Measurements from ENCODE around the gene PRTN3.
"Not testable (repeated sequence)": the region's sequence is repeated elsewhere in the genome, so short reads cannot be mapped to it uniquely, and the experiment has no call there.

PRTN3 gene

GRCh38 chr19:866769-867300 is 26.0 kb downstream of the PRTN3 start:
- no peak for DNase-seq (ENCODE audit: low read depth in 2 of 2)

DNA sequence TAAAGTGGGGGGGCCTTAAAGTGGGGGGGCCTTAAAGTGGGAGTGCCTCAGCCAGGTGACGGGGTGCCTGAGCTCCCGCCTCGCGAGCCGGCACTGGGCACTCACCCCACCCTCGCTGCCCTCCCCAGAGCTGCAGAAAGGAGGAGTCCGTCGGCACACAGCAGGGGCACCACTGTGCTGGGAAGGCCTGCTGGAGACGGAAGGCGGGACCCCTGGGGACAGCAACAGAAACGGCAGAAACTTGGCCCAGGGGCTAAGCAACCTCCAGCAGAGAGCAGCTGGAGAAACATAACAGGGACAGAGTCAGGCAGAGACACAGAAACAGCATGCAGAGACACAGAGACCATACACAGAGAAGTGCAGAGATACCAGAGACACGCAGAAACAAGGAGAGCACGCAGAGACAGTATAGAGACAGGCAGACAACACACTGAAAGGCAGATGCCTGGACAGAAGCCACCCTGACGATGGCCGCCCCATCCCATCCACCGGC is 26.5 kb downstream of the PRTN3 start:
- DNase-seq (ENCODE audit: low read depth in 2 of 2) = no peak

DNA sequence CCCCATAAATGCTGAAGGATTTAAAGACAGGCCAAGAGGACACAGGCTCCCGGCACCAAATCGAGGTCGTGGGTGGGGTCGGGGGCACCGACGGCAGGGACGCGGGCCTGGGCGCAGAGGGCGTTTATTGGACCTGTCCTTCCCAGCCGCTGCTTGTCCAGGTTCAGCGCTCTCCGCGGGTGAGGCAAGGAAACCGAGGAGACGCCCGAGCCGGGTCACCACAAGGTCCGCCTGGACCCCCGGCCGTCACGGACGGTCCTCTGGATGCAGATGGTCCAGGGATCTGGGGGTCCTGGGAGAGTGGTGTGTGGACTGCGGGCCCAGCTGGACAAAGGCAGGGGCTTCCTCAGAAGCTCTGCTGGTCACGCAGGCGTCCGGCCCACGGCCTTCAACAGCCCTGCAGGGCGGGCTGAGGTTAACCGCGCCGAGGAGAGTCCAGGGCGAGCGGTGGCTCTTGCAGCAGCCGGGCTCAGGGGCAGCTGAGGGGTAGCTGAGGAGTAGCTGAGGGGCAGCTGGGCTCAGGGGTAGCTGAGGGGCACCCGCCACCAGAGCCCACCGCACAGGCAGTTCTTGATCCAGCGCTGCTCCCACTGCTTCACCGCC is 27.2 kb downstream of the PRTN3 start:
- DNase-seq (ENCODE audit: low read depth in 2 of 2) = no peak

GRCh38 chr19:868458-869244 is 27.9 kb downstream of the PRTN3 start:
- DNase-seq (ENCODE audit: low read depth in 2 of 2) = no peak

DNA sequence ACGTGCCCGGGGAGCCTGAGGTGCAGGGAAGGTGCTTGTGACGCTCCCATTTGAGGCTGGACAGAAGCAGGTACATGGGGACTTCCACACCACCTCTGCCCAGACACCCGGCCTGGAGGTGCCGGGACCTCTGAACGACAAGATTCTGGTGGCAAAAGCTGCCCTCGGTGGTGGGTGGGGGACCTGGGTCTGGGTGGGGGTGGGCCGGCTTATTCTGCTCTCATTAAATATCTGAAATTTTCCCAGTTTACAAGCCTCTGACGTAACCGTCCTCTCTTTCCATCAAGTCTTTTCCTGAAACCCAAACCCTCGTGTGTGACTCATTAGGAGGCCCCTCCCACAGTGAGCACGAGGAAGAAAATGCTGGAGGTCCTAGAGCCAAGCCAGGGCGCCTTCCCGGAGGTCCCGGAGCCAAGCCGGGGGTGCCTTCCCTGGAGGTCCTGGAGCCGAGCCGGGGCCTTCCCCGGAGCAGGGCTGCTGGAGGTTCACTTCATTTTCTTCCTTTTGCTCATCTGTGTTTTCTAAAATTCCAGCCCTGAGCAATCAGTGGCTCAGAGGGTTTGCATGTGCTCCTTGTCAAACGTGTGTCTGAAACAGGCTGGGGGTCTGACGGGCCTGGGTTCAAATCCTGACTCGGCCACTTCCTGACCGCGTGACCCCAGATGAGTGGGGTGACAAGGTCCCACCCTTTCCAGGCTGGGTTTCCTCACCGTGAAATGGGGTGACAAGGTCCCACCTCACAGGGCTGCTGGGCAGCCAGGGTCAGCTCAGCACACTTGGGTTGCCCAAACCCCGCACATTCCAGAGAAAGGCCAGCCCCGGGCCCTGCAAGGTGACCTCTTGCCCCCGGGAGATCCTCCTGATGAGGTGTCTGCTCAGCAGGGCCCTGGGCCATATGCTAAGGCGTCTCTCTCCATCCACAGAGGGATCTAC is 28.7 kb downstream of the PRTN3 start:
- DNase-seq (ENCODE audit: low read depth in 2 of 2) = no peak

GRCh38 chr19:870314-870713 is 29.5 kb downstream of the PRTN3 start:
- DNase-seq (ENCODE audit: low read depth in 2 of 2) = no peak

DNA sequence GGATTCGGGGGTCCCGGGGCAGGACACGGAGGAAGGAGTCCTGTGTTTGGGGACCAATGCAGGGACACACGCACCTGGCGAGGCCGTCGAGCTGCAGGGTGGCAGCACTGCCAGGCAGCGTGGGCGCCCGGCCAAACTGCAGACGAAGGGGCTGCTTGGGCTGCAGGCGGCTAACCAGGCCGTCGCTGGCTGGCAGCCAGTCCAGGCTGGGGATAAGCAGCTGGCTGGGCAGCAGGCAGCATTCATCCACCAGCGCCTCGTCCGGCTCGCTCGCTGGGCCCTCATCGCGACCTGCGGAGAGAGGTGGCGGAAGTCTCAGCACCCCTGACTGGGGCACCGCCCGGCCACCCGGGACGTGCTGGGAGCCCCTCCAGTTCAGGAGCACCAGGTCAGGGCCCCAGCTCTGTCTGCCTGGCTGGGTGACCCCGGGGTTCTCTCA is 30.2 kb downstream of the PRTN3 start:
- DNase-seq (ENCODE audit: low read depth in 2 of 2) = no peak

GRCh38 chr19:871446-872265 is 30.9 kb downstream of the PRTN3 start:
- no peak for DNase-seq (ENCODE audit: low read depth in 2 of 2)

- peak; percentile 42 to 65 for DNase-seq (ENCODE audit: low read depth in 2 of 2)
Measured at GRCh38 chr19:872266-872951, 31.6 kb downstream of the PRTN3 start.

DNA sequence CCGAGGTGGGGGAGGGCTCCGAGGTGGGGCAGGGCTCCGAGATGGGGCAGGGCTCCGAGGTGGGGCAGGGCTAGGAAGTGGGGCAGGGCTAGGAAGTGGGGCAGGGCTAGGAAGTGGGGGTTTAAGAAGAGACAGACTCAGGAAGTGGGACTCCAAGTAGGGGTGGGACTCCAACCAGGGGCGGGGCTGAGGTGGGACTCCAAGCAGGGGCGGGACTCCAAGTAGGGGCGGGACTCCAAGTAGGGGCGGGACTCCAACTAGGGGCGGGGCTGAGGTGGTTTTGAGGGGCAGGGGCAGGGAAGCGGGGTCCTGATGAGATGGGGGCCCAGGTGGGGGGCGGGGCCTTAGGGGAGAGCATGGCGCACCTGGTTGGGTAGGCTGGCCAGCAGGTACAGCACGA is 32.3 kb downstream of the PRTN3 start:
- peak in 1 of 2 donors; percentile 63 for DNase-seq (ENCODE audit: low read depth in 2 of 2)

GRCh38 chr19:873561-874041 is 32.8 kb downstream of the PRTN3 start:
- no peak for DNase-seq (ENCODE audit: low read depth in 2 of 2)

GRCh38 chr19:875265-875879 is 34.6 kb downstream of the PRTN3 start:
- no peak for DNase-seq (ENCODE audit: low read depth in 2 of 2)

DNA sequence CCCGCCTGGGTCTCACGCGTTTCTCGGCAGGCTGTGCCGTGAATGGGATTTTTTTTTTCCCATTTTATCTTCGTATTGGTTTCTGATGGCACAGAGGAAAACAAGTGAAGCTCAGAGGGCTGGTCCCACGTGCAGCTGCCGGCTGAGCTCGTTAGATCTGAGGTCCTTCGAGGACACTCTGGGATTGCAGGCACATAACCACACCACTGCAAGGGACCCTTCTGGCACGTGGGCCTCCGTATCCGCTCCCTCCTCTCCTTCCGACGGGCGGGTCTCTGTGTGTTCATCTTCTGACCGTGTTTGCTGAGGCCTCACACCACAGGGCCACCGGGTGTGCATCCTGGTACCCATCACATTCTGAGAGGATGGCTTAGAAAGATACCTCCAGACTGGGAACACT is 35.3 kb downstream of the PRTN3 start:
- no peak for DNase-seq (ENCODE audit: low read depth in 2 of 2)

DNA sequence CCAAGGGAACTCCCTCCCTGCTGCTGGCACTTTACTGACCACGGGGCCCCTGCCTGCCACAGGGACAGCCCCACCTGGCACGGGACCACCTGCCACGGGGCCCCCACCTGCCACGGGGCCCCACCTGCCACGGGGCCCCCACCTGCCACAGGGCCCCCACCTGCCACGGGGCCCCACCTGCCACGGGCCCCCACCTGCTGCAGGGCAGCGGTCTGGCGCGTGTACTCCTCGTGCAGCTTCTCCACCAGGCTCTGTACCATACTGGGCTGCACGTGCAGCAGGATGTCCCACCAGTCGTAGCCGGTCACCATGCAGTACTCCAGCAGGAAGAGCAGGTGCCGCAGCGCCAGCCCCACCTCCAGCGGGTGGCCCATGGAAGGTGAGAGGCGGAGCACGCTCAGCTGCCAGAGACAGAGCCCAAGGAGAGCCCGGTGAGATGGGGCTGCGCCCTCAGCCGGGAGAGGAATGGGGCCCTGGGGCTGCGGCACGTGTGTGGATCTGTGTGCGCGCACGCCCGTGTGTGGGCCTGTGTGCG is 36.0 kb downstream of the PRTN3 start:
- no peak for DNase-seq (ENCODE audit: low read depth in 2 of 2)

GRCh38 chr19:877992-878660 is 37.3 kb downstream of the PRTN3 start:
- not testable (repeated sequence) for DNase-seq (ENCODE audit: low read depth in 2 of 2)

- DNase-seq (ENCODE audit: low read depth in 2 of 2) = not testable (repeated sequence)
Measured at GRCh38 chr19:878751-879561, 38.2 kb downstream of the PRTN3 start.

GRCh38 chr19:879711-880438 is 39.1 kb downstream of the PRTN3 start:
- DNase-seq (ENCODE audit: low read depth in 2 of 2) = no peak

All from stimulated activated CD4-positive, alpha-beta T cell treated with anti-CD3 and anti-CD28 coated beads, Interleukin-1b, Interleukin-23, amount 100 ng/mL, for 1 hour (primary cell).